ENCODE results near the gene SNTG2.
A peak's percentile ranks its signal among the peaks of the same experiment; 100 is the strongest.

SNTG2 gene

GRCh38 chr2:1238598-1239138 is 288.0 kb downstream of the SNTG2 start:
- no peak overlapping the region for H3K4me3 ChIP-seq (ENCODE audit: low read depth, low read length)
- H3K27me3 ChIP-seq (ENCODE audit: insufficient read depth, low read depth, severe bottlenecking), result no peaks in the 10 kb centered on the region
- H3K9me3 ChIP-seq (ENCODE audit: severe bottlenecking), result no peaks in the 10 kb centered on the region
- H3K36me3 ChIP-seq, result no peaks in the 10 kb centered on the region
- no peak for TF ChIP-seq CTCF (IDR thresholded peaks at IDR 0.05; ENCODE audit: low read depth, low read length)
- DNase-seq, result no peak
- H3K27ac ChIP-seq, result no peak overlapping the region

GRCh38 chr2:1245193-1245592 is 294.5 kb downstream of the SNTG2 start:
- Histone ChIP-seq H3K9me3 (ENCODE audit: severe bottlenecking) (no peaks in the 10 kb centered on the region), H3K36me3 (no peaks in the 10 kb centered on the region), H3K4me3 (ENCODE audit: low read depth, low read length) (no peak overlapping the region), H3K27me3 (ENCODE audit: insufficient read depth, low read depth, severe bottlenecking) (no peaks in the 10 kb centered on the region), H3K27ac (no peak overlapping the region)
- TF ChIP-seq CTCF (IDR thresholded peaks at IDR 0.05; ENCODE audit: low read depth, low read length), result no peak
- DNase-seq, result no peak

GRCh38 chr2:1246239-1246638 is 295.6 kb downstream of the SNTG2 start:
- no peaks in the 10 kb centered on the region for H3K36me3 ChIP-seq
- no peaks in the 10 kb centered on the region for H3K9me3 ChIP-seq (ENCODE audit: severe bottlenecking)
- no peak for DNase-seq
- H3K27me3 ChIP-seq (ENCODE audit: insufficient read depth, low read depth, severe bottlenecking), result no peaks in the 10 kb centered on the region
- TF ChIP-seq CTCF (IDR thresholded peaks at IDR 0.05; ENCODE audit: low read depth, low read length), result peak; percentile 47
- no peak overlapping the region for H3K4me3 ChIP-seq (ENCODE audit: low read depth, low read length)
- H3K27ac ChIP-seq, result no peak overlapping the region

GRCh38 chr2:1246991-1247390 is 296.3 kb downstream of the SNTG2 start:
- Histone ChIP-seq H3K36me3 (no peaks in the 10 kb centered on the region), H3K9me3 (ENCODE audit: severe bottlenecking) (no peaks in the 10 kb centered on the region), H3K27ac (no peak overlapping the region), H3K4me3 (ENCODE audit: low read depth, low read length) (no peak overlapping the region), H3K27me3 (ENCODE audit: insufficient read depth, low read depth, severe bottlenecking) (no peaks in the 10 kb centered on the region)
- no peak for DNase-seq
- no peak for TF ChIP-seq CTCF (IDR thresholded peaks at IDR 0.05; ENCODE audit: low read depth, low read length)

- no peak overlapping the region for H3K4me3 ChIP-seq (ENCODE audit: low read depth, low read length)
- no peaks in the 10 kb centered on the region for H3K9me3 ChIP-seq (ENCODE audit: severe bottlenecking)
- no peaks in the 10 kb centered on the region for H3K36me3 ChIP-seq
- H3K27ac ChIP-seq, result no peak overlapping the region
- no peaks in the 10 kb centered on the region for H3K27me3 ChIP-seq (ENCODE audit: insufficient read depth, low read depth, severe bottlenecking)
- no peak for DNase-seq
- TF ChIP-seq CTCF (IDR thresholded peaks at IDR 0.05; ENCODE audit: low read depth, low read length), result no peak
Measured at GRCh38 chr2:1248187-1248586, 297.5 kb downstream of the SNTG2 start.

All from WERI-Rb-1 (cell line).